ENCODE measurements around the gene OVCA2.

Gene OVCA2

GRCh38 chr17:2051933-2052559 lies 10.2 kb downstream of the OVCA2 start:
- no peak overlapping the region for H3K4me3 ChIP-seq (ENCODE audit: low read length)
- H3K27me3 ChIP-seq (ENCODE audit: control insufficient read depth, insufficient read depth, low read length) = peaks cover 3% of the 10 kb centered on the region
- H3K4me1 ChIP-seq (ENCODE audit: control insufficient read depth, insufficient read depth, low read length) = peaks cover 13% of the 10 kb centered on the region
- no peak overlapping the region for H3K4me2 ChIP-seq (ENCODE audit: low read length)
- no peak overlapping the region for H3K9ac ChIP-seq (ENCODE audit: low read depth, low read length)
- H3K36me3 ChIP-seq (ENCODE audit: insufficient read depth, low read length) = peaks cover 5% of the 10 kb centered on the region
- H3K9me3 ChIP-seq (replicated peaks; ENCODE audit: low read length) = no peaks in the 10 kb centered on the region

- no peak overlapping the region for H3K9ac ChIP-seq (ENCODE audit: low read depth, low read length)
Observed at GRCh38 chr17:2053380-2054261, 11.8 kb downstream of the OVCA2 start.

GRCh38 chr17:2054262-2054511 lies 12.4 kb downstream of the OVCA2 start:
- Histone ChIP-seq H3K9ac (ENCODE audit: low read depth, low read length) (no peak overlapping the region), H3K36me3 (ENCODE audit: insufficient read depth, low read length) (peaks cover 5% of the 10 kb centered on the region), H3K4me1 (ENCODE audit: control insufficient read depth, insufficient read depth, low read length) (peaks cover 7% of the 10 kb centered on the region), H3K4me3 (ENCODE audit: low read length) (no peak overlapping the region), H3K4me2 (ENCODE audit: low read length) (no peak overlapping the region), H3K9me3 (replicated peaks; ENCODE audit: low read length) (no peaks in the 10 kb centered on the region), H3K27me3 (ENCODE audit: control insufficient read depth, insufficient read depth, low read length) (peaks cover 3% of the 10 kb centered on the region)

More at GRCh38 chr17:2053380-2054261, 11.8 kb downstream of the OVCA2 start:
- peaks cover 12% of the 10 kb centered on the region for H3K4me1 ChIP-seq (ENCODE audit: control insufficient read depth, insufficient read depth, low read length)
- no peaks in the 10 kb centered on the region for H3K9me3 ChIP-seq (replicated peaks; ENCODE audit: low read length)
- peaks cover 3% of the 10 kb centered on the region for H3K27me3 ChIP-seq (ENCODE audit: control insufficient read depth, insufficient read depth, low read length)
- H3K4me3 ChIP-seq (ENCODE audit: low read length) = no peak overlapping the region
- H3K36me3 ChIP-seq (ENCODE audit: insufficient read depth, low read length) = peaks cover 5% of the 10 kb centered on the region
- no peak overlapping the region for H3K4me2 ChIP-seq (ENCODE audit: low read length)

GRCh38 chr17:2054512-2055291 lies 12.9 kb downstream of the OVCA2 start, which contains the start of gene HIC1:
Gene HIC1, plus strand, starts transcription at chr17:2055103. Its CDS starts 1,588 bp downstream, at chr17:2056691.
- peaks cover 3% of the 10 kb centered on the region for H3K4me1 ChIP-seq (ENCODE audit: control insufficient read depth, insufficient read depth, low read length)
- H3K4me2 ChIP-seq (ENCODE audit: low read length) = peak within 1 kb of the TSS; percentile 98
- peak within 1 kb of the TSS; percentile 88 for H3K4me3 ChIP-seq (ENCODE audit: low read length)
- peak within 1 kb of the TSS; percentile 89 for H3K9ac ChIP-seq (ENCODE audit: low read depth, low read length)
- peaks cover 3% of the 10 kb centered on the region for H3K27me3 ChIP-seq (ENCODE audit: control insufficient read depth, insufficient read depth, low read length)
- no peaks in the 10 kb centered on the region for H3K9me3 ChIP-seq (replicated peaks; ENCODE audit: low read length)
- H3K36me3 ChIP-seq (ENCODE audit: insufficient read depth, low read length) = peaks cover 5% of the 10 kb centered on the region

GRCh38 chr17:2055292-2056205 lies 13.7 kb downstream of the OVCA2 start:
- H3K9me3 ChIP-seq (replicated peaks; ENCODE audit: low read length) = no peaks in the 10 kb centered on the region
- peak overlapping the region; percentile 98 for H3K4me2 ChIP-seq (ENCODE audit: low read length)
- H3K36me3 ChIP-seq (ENCODE audit: insufficient read depth, low read length) = peaks cover 8% of the 10 kb centered on the region
- H3K9ac ChIP-seq (ENCODE audit: low read depth, low read length) = peak overlapping the region; percentile 89
- peaks cover 3% of the 10 kb centered on the region for H3K27me3 ChIP-seq (ENCODE audit: control insufficient read depth, insufficient read depth, low read length)
- peaks cover 2% of the 10 kb centered on the region for H3K4me1 ChIP-seq (ENCODE audit: control insufficient read depth, insufficient read depth, low read length)
- H3K4me3 ChIP-seq (ENCODE audit: low read length) = peak overlapping the region; percentile 88

- Histone ChIP-seq H3K4me3 (ENCODE audit: low read length) (peak overlapping the region; percentile 88), H3K4me1 (ENCODE audit: control insufficient read depth, insufficient read depth, low read length) (no peaks in the 10 kb centered on the region), H3K27me3 (ENCODE audit: control insufficient read depth, insufficient read depth, low read length) (peaks cover under 1% of the 10 kb centered on the region), H3K9me3 (replicated peaks; ENCODE audit: low read length) (no peaks in the 10 kb centered on the region), H3K36me3 (ENCODE audit: insufficient read depth, low read length) (peaks cover 17% of the 10 kb centered on the region), H3K9ac (ENCODE audit: low read depth, low read length) (no peak overlapping the region), H3K4me2 (ENCODE audit: low read length) (peak overlapping the region; percentile 54)
Observed at GRCh38 chr17:2056206-2057174, 14.7 kb downstream of the OVCA2 start.

GRCh38 chr17:2057175-2057759 lies 15.4 kb downstream of the OVCA2 start:
- H3K4me3 ChIP-seq (ENCODE audit: low read length) = no peak overlapping the region
- no peaks in the 10 kb centered on the region for H3K27me3 ChIP-seq (ENCODE audit: control insufficient read depth, insufficient read depth, low read length)
- H3K4me2 ChIP-seq (ENCODE audit: low read length) = no peak overlapping the region
- peaks cover 2% of the 10 kb centered on the region for H3K4me1 ChIP-seq (ENCODE audit: control insufficient read depth, insufficient read depth, low read length)
- H3K9me3 ChIP-seq (replicated peaks; ENCODE audit: low read length) = no peaks in the 10 kb centered on the region
- H3K36me3 ChIP-seq (ENCODE audit: insufficient read depth, low read length) = peaks cover 18% of the 10 kb centered on the region
- H3K9ac ChIP-seq (ENCODE audit: low read depth, low read length) = no peak overlapping the region

GRCh38 chr17:2057760-2058585 lies 16.2 kb downstream of the OVCA2 start:
- no peak overlapping the region for H3K4me3 ChIP-seq (ENCODE audit: low read length)
- H3K36me3 ChIP-seq (ENCODE audit: insufficient read depth, low read length) = peaks cover 18% of the 10 kb centered on the region
- H3K27me3 ChIP-seq (ENCODE audit: control insufficient read depth, insufficient read depth, low read length) = no peaks in the 10 kb centered on the region
- no peaks in the 10 kb centered on the region for H3K9me3 ChIP-seq (replicated peaks; ENCODE audit: low read length)
- no peak overlapping the region for H3K4me2 ChIP-seq (ENCODE audit: low read length)
- H3K9ac ChIP-seq (ENCODE audit: low read depth, low read length) = no peak overlapping the region
- peaks cover 9% of the 10 kb centered on the region for H3K4me1 ChIP-seq (ENCODE audit: control insufficient read depth, insufficient read depth, low read length)
